ENCODE data around the gene AHCYL1.

The AHCYL1 gene

DNA sequence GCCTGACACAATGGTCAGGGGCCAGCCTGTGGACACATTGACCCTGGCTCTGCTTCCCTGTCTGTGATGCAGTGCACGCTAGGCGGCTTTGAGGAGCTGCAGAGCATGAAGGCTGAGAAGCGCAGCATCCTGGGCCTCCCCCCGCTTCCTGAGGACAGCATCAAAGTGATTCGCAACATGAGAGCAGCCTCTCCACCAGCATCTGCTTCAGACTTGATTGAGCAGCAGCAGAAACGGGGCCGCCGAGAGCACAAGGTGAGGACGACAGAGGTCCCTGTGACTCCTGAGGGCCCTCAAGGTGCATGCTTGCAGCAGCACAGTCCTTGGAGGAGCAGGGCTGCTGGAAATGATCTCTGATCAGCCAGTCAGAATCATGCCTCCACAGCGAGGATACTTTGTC, 58.5 kb downstream of the AHCYL1 start:
- no peak for DNase-seq

DNA sequence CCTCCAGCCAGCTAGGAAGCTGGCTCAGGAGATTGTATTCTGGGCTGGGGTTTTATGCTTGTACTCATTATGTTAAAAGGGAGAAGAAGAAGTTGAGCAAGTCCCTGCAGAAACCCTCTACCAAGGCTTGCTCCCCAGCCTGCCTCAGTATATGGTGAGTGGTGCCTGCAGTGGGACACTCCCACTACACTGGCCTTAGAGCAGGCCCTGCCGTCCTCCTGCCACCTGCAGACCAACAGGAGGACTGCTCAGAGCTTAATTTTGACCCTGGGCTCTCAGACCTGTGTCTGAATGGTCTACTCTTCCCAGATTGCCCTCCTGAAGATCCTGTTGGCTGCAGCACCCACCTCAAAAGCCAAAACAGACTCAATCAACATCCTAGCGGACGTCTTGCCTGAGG, 62.9 kb downstream of the AHCYL1 start:
- no peak for DNase-seq

DNA sequence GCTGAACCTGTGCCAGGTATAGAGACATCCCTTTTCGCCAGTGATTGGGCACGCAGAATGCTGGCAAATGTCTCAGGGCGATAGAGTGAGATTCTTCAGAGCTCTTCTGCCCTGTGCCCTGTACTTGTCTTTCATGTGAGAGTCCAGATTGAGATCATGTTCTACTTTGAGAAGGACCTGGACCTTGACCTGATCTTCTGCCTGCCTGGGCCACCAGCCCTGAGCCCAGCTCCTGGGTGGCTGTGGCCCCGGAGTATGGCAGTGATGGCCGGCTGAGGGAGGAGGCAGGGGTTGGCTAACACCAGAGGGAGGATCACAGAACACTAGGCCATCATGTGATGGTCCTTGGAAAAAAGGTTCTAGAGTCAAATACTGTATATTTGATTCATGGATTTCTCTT, 63.7 kb downstream of the AHCYL1 start:
- DNase-seq: no peak

DNA sequence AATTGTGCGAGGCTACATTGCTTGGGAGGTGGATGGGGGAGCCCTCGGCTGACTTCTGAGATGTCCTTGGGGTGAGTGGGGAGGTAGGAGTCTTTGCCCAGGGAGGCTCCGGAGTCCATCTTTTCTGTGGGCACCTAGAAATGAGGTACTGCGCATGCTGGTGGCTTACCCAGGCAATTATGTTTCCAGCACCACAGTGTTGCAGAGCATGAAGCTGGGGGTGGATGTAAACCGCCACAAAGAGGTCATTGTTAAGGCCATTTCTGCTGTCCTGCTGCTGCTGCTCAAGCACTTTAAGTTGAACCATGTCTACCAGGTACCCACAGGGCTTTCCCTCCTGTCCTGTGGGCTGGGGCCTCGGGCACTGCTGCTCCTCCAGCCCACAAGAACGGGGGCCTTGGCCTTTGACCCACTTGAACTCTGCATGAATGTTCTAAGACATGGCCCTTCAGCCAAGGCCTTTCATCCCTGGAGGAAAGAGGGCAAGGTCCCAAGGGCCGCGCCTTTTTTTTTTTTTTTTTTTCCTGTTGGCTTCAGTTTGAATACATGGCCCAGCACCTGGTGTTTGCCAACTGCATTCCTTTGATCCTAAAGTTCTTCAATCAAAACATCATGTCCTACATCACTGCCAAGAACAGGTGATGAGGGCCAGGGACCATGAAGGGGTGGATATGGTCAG, 64.5 kb downstream of the AHCYL1 start:
- no peak for DNase-seq

- DNase-seq: no peak
Observed at GRCh38 chr1:110049801-110050601, 65.4 kb downstream of the AHCYL1 start.

- DNase-seq: no peak
Observed at GRCh38 chr1:110050602-110051261, 66.2 kb downstream of the AHCYL1 start.

DNA sequence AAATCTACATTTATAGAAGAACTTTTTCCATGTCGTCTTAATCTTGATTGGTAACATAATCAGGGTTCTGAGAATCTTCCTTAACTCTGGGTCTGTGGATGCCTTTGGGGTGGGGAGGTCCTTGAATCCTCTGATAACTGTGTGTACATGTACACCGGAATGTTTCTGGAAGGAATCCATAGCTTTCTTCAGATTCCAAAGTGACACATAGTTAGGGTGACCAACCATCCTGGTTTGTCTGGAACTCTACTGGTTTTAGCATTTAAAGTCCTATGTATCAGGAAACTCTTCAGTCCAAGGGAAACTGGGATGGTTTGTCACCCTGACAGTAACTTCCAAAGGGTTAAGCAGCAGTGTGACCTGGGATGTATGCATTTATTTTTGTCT, 66.7 kb downstream of the AHCYL1 start:
- DNase-seq: no peak

DNA sequence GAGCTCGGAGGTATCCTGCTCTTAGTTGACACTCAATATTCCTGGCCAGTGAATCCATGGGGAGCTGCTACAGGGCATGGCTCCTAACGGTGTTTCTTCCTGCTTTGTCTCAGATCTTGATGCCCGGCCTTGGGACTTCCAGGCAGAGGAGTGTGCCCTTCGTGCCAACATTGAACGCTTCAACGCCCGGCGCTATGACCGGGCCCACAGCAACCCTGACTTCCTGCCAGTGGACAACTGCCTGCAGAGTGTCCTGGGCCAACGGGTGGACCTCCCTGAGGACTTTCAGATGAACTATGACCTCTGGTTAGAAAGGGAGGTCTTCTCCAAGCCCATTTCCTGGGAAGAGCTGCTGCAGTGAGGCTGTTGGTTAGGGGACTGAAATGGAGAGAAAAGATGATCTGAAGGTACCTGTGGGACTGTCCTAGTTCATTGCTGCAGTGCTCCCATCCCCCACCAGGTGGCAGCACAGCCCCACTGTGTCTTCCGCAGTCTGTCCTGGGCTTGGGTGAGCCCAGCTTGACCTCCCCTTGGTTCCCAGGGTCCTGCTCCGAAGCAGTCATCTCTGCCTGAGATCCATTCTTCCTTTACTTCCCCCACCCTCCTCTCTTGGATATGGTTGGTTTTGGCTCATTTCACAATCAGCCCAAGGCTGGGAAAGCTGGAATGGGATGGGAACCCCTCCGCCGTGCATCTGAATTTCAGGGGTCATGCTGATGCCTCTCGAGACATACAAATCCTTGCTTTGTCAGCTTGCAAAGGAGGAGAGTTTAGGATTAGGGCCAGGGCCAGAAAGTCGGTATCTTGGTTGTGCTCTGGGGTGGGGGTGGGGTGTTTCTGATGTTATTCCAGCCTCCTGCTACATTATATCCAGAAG, 69.2 kb downstream of the AHCYL1 start:
- DNase-seq: peak; percentile 63

GRCh38 chr1:110055493-110056284, 71.1 kb downstream of the AHCYL1 start:
- no peak for DNase-seq

DNA sequence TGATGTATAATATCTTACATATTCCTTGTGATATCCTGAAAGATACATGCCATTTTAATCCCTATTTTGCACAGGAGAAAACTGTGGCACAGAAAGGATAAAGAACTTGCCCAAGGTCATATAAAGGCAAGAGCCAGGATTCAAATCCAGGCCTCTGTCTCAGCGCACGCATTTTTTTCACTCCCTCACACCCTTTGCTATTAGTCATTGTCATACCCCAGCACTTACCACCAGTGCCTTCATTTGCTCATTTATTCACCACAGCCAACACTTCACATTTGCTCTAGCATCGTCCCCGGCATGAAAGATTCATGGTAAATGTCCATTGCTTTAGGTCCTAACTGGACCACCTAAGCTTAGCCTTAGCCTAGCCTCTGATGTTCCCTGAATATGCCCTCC, 71.7 kb downstream of the AHCYL1 start:
- no peak for DNase-seq

DNA sequence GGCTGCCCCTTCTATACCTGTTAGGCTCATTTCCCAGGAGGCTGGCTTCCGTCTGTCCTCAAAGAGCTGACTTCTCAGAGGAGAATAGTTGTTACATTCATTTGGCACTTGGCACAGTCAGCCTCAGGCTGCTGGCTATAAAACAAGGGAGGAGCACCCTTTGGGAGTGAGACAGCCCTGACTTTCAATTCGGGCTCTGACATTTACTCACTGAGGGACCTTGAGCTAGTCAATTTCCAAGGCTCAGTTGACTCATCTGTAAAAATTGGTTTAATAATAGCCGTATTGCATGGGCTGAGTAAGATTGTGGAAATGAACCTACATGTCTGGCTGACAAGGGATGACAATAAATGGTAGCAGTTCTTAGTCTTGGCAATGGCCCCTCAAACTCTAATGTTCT, 72.2 kb downstream of the AHCYL1 start:
- no peak for DNase-seq

GRCh38 chr1:110057963-110058518, 73.5 kb downstream of the AHCYL1 start:
- no peak for DNase-seq

GRCh38 chr1:110058591-110058990, 74.0 kb downstream of the AHCYL1 start:
- DNase-seq: no peak

GRCh38 chr1:110059133-110059863, 74.7 kb downstream of the AHCYL1 start:
- DNase-seq: no peak

DNA sequence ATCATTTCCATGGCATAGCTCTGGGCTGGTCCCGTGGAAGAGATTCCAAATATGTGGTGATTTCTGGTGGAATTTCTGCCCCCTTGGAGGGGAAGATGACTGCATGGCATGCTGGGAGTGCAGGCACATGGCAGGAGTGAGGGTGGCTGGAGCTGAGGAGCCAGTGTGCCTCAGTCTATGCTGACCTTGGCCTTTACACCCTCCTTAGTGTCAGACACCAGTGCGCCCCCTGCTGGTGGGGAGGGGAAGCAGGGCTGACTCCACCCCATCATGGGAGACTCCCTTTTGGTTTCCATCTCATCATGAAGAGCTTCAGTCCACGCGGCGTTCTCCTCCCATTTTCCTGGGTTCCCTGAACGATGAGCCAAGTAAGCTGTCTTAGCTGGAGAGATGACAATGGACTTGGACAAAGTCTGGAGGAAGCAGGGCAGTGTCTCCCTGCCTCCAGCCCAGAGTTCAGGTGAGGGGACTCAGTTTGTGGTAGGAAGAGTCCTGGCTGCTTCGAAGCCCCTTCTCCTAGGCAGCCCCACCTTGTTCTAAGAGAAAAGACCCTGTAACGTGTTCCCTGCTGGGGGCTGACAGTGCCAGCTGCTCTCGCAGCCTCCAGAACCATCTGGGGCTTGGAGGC, 75.6 kb downstream of the AHCYL1 start:
- peak; percentile 69 for DNase-seq

DNA sequence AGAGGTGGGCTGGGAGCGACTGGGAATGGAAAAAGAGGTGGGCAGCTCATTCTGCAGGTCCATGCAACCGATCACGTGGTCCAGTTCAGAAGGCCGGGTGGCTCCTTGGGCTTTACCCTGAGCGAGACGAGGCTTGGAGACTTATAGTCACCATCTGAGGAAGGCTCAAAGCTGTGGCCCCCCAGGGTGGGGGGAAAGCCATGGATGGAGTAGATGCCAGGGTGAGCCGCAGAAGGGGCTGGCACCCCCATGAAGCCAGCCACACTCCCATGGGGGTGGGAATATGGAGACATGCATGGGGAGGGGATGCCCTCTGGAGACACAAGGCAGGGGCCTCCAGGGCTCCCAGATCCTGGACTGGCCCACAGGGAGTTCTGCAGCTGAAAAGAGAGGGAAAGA, 76.1 kb downstream of the AHCYL1 start:
- DNase-seq: no peak

- DNase-seq: no peak
Observed at GRCh38 chr1:110061341-110061740, 76.8 kb downstream of the AHCYL1 start.

- DNase-seq: no peak
Observed at GRCh38 chr1:110062612-110063011, 78.0 kb downstream of the AHCYL1 start.

DNA sequence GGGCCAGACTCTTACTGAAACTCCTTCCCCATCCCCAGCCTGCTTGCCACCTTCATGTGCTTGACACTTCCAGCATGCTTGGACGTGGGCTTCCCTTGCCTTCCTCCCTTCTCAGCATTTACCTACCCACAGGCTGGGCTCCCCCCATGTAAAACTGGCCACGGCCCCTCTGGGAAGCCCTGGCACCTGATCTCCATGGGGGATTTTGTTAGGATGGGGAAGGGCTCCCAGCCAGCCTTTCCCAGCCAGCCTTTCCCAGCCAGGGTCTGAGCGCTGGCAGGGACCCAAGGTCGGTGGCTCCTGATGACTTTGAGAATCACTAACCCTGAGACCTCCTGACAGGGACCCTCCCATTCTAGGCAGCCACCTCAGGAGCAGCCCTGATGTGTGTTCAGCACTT, 79.2 kb downstream of the AHCYL1 start:
- DNase-seq: no peak

GRCh38 chr1:110064576-110065337, 80.2 kb downstream of the AHCYL1 start:
- DNase-seq: no peak
